ENCODE results near the gene BCL2L14.

Gene BCL2L14

GRCh38 chr12:12056951-12057350 lies 13.8 kb upstream of the BCL2L14 start:
- no peak for DNase-seq (ENCODE audit: low read depth in 2 of 2)

GRCh38 chr12:12064596-12064995 lies 6.1 kb upstream of the BCL2L14 start:
- DNase-seq (ENCODE audit: low read depth in 2 of 2): no peak

GRCh38 chr12:12068751-12069150 lies 2.0 kb upstream of the BCL2L14 start:
- no peak for DNase-seq (ENCODE audit: low read depth in 2 of 2)

- DNase-seq (ENCODE audit: low read depth in 2 of 2): no peak
These were observed 754 bp upstream of the BCL2L14 start for GRCh38 chr12:12069821-12070548.

GRCh38 chr12:12072064-12072760 lies 1.5 kb downstream of the BCL2L14 start:
- peak; percentile 2 for DNase-seq (ENCODE audit: low read depth in 2 of 2)

GRCh38 chr12:12079291-12079690 lies 8.6 kb downstream of the BCL2L14 start:
- no peak for DNase-seq (ENCODE audit: low read depth in 2 of 2)

- no peak for DNase-seq (ENCODE audit: low read depth in 2 of 2)
These were observed 11.2 kb downstream of the BCL2L14 start for GRCh38 chr12:12081836-12082497.

GRCh38 chr12:12083688-12084087 lies 12.9 kb downstream of the BCL2L14 start:
- DNase-seq (ENCODE audit: low read depth in 2 of 2): no peak

- no peak for DNase-seq (ENCODE audit: low read depth in 2 of 2)
These were observed 15.6 kb downstream of the BCL2L14 start for GRCh38 chr12:12086362-12086761.

GRCh38 chr12:12086973-12087692 lies 16.4 kb downstream of the BCL2L14 start:
- DNase-seq (ENCODE audit: low read depth in 2 of 2): no peak

- DNase-seq (ENCODE audit: low read depth in 2 of 2): no peak
These were observed 16.9 kb downstream of the BCL2L14 start for GRCh38 chr12:12087693-12088034.

GRCh38 chr12:12088147-12088546 lies 17.4 kb downstream of the BCL2L14 start:
- no peak for DNase-seq (ENCODE audit: low read depth in 2 of 2)

- no peak for DNase-seq (ENCODE audit: low read depth in 2 of 2)
These were observed 18.0 kb downstream of the BCL2L14 start for GRCh38 chr12:12088761-12089160.

- DNase-seq (ENCODE audit: low read depth in 2 of 2): no peak
These were observed 20.3 kb downstream of the BCL2L14 start for GRCh38 chr12:12091071-12091470.

- DNase-seq (ENCODE audit: low read depth in 2 of 2): no peak
These were observed 21.4 kb downstream of the BCL2L14 start for GRCh38 chr12:12091977-12092663.

GRCh38 chr12:12094481-12094880 lies 23.7 kb downstream of the BCL2L14 start:
- no peak for DNase-seq (ENCODE audit: low read depth in 2 of 2)

- DNase-seq (ENCODE audit: low read depth in 2 of 2): no peak
These were observed 24.3 kb downstream of the BCL2L14 start for GRCh38 chr12:12095021-12095420.

- no peak for DNase-seq (ENCODE audit: low read depth in 2 of 2)
These were observed 27.4 kb downstream of the BCL2L14 start for GRCh38 chr12:12097891-12098690.

- no peak for DNase-seq (ENCODE audit: low read depth in 2 of 2)
These were observed 27.9 kb downstream of the BCL2L14 start for GRCh38 chr12:12098691-12099015.

- DNase-seq (ENCODE audit: low read depth in 2 of 2): no peak
These were observed 28.4 kb downstream of the BCL2L14 start for GRCh38 chr12:12099102-12099501.

GRCh38 chr12:12107678-12108077 lies 36.9 kb downstream of the BCL2L14 start:
- no peak for DNase-seq (ENCODE audit: low read depth in 2 of 2)

All from stimulated activated CD8-positive, alpha-beta memory T cell treated with anti-CD3 and anti-CD28 coated beads, Interleukin-7, amount 100 ng/mL, for 4 hours (primary cell).